HG03354 (cell line): ENCODE measurements around the gene PPIG.
"Not testable (repeated sequence)": the region's sequence is repeated elsewhere in the genome, so short reads cannot be mapped to it uniquely, and the experiment has no call there.

Experiments used
- ATAC-seq: cut with Tn5 transposase; IDR thresholded peaks from one replicate; pipeline ENCODE4 v1.9.1; 2021; ENCODE audit warnings: mild to moderate bottlenecking; ENCODE audit not compliant: unreplicated experiment, poor library complexity, severe bottlenecking

The PPIG gene

GRCh38 chr2:169584005-169584877 is at the start of gene PPIG:
Gene PPIG (plus strand): TSS chr2:169584351. CDS start chr2:169604042, 19,691 bp downstream.
- ATAC-seq: peak; percentile 90

- not testable (repeated sequence) for ATAC-seq
These were observed 44.7 kb upstream of the PPIG start for GRCh38 chr2:169539460-169539859.

- ATAC-seq: no peak
These were observed 44.0 kb upstream of the PPIG start for GRCh38 chr2:169540146-169540545.

DNA sequence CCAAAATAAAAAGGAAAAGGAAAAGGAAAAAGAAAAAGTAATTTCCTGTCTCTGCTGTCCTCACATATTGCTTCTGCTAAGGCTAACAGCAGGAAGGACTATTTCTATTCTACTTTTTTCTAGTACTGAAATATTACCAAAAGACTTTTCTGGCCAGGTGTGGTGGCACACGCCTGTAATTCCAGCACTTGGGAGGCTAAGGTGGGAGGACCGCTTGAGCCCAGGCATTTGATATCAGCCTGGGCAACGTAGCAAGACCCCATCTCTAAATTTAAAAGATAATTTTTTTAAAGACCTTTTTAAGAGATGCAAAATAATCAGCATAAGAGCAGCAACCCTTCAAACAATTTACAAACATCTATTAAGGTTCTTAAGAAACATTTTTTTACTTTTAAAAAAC is 41.7 kb upstream of the PPIG start:
- ATAC-seq: no peak

GRCh38 chr2:169546756-169547155 is 37.4 kb upstream of the PPIG start:
- ATAC-seq: no peak

DNA sequence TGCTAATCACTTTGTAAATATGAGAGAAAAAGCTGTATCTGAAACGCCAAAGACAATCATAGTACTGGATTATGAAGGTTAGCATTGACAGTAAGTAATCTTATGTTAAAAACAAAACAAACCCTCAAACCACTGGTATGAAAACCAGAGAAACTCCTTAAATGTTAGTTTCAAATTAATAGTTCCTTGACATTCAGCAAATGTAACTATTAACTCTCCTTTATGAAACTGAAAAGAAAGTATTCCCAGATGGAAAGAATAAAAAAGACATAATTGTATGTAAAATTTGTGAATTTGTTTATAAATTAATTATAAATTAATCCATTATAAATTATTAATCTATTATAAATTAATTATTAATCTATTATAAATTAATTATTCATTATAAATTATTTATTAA is 22.8 kb upstream of the PPIG start:
- ATAC-seq: no peak

DNA sequence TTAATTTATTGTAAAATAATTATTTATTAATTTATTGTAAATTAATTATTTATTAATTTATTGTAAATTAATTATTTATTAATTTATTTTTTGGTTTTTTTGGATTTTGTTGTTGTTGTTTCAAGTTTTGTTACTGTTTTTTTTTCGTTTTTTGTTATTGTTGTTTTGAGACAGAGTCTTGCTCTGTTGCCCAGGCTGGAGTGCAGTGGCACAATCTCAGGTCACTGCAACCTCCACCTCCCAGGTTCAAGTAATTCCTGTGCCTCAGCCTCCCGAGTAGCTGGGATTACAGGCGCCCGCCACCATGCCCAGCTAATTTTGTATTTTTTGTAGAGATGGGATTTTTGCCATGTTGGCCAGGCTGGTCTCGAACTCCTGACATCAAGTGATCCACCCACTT is 22.1 kb upstream of the PPIG start:
- ATAC-seq: not testable (repeated sequence)

GRCh38 chr2:169562519-169562918 is 21.6 kb upstream of the PPIG start:
- ATAC-seq: no peak

DNA sequence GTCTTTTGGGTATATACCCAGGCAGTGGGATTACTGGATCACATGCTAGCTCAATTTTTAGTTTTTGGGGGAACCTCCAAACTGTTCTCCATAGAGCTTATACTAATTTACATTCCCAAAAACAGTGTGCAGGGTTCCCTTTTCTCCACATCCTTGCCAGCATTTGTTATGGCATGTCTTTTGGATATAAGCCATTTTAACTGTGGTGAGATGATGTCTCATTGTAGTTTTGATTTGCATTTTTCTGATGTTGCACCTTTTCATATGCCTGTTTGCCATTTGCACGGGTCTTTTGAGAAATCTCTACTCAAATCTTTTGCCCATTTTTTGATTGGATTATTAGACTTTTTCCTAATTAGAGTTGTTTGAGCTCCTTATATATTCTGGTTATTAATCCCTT is 18.5 kb upstream of the PPIG start:
- no peak for ATAC-seq

DNA sequence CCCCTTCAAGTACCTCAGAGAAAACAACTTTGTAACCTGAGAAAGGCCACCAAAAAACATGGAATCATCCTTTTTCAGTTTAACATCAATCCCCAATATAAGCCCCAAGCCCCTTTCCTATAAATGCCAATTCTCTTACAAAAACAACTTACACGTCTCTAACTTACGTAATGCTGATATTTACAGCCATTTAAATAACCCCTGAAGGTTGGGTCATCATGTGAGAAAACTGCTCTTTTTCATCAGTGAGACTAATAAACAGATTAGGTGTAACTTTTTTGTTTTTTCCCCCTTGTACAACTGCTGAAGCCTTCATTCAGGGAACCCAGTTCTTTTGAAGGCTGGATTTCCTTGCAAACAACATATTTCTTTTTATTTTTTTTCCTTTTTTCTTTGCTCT is 14.2 kb upstream of the PPIG start:
- ATAC-seq: no peak

- not testable (repeated sequence) for ATAC-seq
These were observed 13.4 kb upstream of the PPIG start for GRCh38 chr2:169570752-169571151.

DNA sequence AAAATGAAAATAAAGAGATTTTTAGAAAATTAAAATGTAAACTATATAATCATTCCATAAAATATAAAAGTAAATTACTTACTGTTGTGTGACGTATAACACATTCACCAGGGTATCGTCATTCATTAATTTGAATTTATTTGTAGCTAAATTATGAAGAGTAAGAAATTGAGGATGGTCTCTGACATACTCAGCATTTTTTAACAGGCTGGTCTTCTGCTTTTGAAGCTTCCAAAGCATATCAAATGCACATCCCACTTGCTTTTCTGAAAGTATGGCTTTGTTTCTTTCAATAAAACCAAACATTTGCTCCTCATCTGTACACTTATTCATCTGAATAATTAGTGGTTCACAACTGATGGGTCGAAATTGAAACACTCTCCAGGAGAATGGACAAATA is 12.6 kb upstream of the PPIG start:
- no peak for ATAC-seq

- ATAC-seq: no peak
These were observed 12.0 kb upstream of the PPIG start for GRCh38 chr2:169572189-169572588.

- no peak for ATAC-seq
These were observed 11.4 kb upstream of the PPIG start for GRCh38 chr2:169572821-169573159.

DNA sequence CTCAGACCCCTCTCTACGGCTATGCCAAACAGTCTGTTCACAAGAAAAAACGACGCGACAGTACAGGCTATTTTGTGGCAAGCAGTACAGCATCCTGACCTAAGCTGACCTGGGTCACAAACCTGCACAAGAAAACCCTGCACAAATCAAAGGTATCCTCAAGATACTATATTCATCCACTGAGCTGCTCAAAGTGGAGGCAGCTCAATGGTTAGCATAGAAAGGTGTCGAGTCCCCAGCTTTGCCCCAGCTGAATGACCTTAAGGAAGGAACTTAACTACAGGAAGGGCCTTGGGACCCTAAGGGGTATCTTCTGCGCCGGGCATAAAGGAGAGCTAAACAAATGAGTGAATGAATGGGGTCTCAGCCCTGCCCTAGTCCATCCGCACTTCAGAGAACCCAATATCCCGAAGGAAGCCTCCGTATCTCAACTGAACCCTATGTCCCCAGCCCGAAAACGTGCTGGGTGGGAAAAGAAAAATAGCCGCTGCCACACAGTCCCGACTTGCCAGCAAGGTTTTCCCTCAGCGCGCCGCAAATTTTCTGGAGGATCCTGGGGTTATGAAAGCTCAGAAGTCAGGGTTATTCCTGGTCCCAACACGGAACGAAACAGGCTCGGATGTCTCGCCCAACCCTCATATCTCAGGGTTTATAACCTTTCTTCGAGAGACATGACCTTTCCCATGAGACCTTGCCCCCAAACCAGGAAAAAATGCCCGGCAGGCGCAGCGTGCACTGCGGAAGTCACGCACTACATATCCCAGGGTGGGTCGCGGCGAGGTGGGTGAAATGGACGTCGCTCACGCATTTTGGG is 10.8 kb upstream of the PPIG start, which contains the start of gene FASTKD1:
TSS of gene FASTKD1 (minus strand) at position 706 of the 814 bp plus-strand sequence. CDS start 1,836 bp downstream, outside the sequence.
- ATAC-seq: peak; percentile 99

DNA sequence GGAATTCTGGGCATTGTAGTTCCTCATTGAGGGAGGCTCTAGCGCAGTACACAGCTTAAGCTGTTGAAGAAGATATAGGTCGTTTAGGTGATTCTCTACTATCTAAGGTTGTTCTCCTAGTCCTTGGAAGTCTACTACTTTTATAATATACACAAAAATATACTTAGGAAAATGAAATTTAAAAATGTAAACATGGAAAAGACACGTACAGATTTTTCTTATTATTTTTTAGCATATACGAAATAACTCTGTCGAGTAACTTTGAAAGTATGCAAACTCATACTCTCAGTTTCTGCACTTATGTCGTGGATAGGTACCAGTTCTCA is 10.2 kb upstream of the PPIG start:
- ATAC-seq: no peak

DNA sequence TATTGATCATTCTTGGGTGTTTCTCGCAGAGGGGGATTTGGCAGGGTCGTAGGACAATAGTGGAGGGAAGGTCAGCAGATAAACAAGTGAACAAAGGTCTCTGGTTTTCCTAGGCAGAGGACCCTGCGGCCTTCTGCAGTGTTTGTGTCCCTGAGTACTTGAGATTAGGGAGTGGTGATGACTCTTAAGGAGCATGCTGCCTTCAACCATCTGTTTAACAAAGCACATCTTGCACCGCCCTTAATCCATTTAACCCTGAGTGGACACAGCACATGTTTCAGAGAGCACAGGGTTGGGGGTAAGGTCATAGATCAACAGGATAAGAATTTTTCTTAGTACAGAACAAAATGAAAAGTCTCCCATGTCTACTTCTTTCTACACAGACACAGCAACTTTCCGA is 9.6 kb upstream of the PPIG start:
- ATAC-seq: not testable (repeated sequence)

GRCh38 chr2:169575264-169575663 is 8.9 kb upstream of the PPIG start:
- ATAC-seq: not testable (repeated sequence)

DNA sequence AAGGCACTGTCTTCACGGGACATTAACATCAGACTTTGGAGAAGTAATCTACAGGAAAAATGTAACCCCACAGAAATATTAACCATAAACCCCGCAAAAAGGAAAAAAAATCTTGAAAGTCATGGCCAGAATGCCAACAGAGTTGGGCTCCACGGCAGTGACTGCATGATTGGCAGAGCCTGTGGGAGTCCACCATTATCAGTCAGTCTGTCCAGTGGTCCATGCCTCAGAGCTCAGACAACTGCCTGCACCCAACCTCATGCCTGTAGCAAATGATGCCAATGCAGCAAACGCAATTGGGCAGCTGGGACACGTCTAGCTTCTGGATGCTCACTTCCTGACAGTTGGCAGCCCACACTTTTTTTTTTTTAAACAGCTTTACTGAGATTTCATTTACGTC is 5.1 kb upstream of the PPIG start:
- ATAC-seq: no peak

DNA sequence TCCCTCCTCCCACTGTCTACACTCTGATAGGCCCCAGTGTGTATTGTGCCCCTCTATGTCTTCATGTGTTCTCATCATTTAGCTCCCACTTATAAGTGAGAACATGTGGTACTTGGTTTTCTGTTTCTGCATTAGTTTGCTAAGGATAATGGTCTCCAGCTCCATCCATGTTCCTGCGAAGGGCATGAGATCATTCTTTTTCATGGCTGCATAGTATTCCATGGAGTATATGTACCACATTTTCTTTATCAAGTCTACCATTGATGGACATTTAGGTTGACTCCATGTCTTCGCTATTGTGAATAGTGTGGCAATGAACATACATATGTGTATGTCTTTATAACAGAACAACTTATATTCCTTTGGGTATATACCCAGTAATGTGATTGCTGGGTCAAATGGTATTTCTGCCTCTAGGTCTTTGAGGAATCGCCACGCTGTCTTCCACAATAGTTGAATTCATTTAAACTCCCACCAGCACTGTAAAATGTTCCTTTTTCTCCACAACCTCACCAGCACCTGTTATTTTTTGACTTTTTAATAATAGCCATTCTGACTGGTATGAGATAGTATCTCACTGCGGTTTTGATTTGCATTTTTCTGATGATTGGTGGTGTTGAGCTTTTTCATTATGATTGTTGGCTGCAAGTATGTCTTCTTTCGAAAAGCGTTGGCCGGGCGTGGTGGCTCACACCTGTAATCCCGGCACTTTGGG is 1.4 kb upstream of the PPIG start:
- not testable (repeated sequence) for ATAC-seq
